Keratinocyte (primary cell): ENCODE results near the gene CDR2L.

Source experiments
- EZH2 ChIP-seq: IDR thresholded peaks from one replicate; pipeline ENCODE4 v1.6.1; 2012; ENCODE audit warnings: inconsistent platforms, mild to moderate bottlenecking, low read length, moderate library complexity
- TF ChIP-seq, protein P1 (sequence below), 3 experiments: IDR thresholded peaks in 1 of 3; conservative IDR thresholded peaks in 1 of 3; optimal IDR thresholded peaks in 1 of 3; 2 replicates in 2 of 3; 3 replicates in 1 of 3; pipeline versions ENCODE3 to v1.5.1; 2011; ENCODE audit warnings: low read length in 3 of 3, mild to moderate bottlenecking in 3 of 3, moderate library complexity in 2 of 3, control low read depth in 1 of 3, inconsistent platforms in 1 of 3; ENCODE audit not compliant: insufficient read depth in 2 of 3; ENCODE audit errors: extremely low read depth in 1 of 3

DNA sequence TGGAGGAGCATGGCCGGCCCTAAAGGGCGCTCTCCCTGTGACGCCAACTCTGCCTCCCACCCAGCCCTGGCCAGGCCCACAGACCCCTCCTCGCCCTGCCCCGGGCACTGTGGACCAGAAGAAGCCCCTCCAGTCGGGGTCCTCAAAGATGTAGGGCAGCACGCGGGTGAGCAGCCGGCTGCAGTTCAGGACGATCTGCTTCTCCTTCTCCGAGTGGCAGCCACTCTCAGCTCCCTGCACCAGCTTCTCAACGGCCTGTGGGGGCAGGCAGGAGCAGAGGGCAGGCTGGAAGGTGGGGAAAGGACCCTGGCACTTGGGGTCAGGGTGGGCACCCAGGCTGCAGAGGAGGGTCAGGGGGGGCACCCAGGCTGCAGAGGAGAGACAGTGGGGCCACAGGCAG lies 23.8 kb upstream of the CDR2L start:
- TF ChIP-seq EZH2: no peak
- TF ChIP-seq, protein P1, sequence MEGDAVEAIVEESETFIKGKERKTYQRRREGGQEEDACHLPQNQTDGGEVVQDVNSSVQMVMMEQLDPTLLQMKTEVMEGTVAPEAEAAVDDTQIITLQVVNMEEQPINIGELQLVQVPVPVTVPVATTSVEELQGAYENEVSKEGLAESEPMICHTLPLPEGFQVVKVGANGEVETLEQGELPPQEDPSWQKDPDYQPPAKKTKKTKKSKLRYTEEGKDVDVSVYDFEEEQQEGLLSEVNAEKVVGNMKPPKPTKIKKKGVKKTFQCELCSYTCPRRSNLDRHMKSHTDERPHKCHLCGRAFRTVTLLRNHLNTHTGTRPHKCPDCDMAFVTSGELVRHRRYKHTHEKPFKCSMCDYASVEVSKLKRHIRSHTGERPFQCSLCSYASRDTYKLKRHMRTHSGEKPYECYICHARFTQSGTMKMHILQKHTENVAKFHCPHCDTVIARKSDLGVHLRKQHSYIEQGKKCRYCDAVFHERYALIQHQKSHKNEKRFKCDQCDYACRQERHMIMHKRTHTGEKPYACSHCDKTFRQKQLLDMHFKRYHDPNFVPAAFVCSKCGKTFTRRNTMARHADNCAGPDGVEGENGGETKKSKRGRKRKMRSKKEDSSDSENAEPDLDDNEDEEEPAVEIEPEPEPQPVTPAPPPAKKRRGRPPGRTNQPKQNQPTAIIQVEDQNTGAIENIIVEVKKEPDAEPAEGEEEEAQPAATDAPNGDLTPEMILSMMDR (optimal IDR thresholded peaks at IDR 0.05 in 1 of 3, IDR thresholded peaks at IDR 0.05 in 1 of 3, conservative IDR thresholded peaks at IDR 0.05 in 1 of 3; ENCODE audit: extremely low read depth in 1 of 3, insufficient read depth in 2 of 3, low read length in 3 of 3): peak in 2 of 3 experiments; percentile 16 to 29
